Sciatic nerve (tissue), 2 donors: ENCODE measurements around the gene CREB3L4. TPM values are rescaled to one million over a fixed set of nuclear protein-coding genes. Genes with fewer than 3 reads are reported as not detected.
A peak's percentile ranks its signal among the peaks of the same experiment; 100 is the strongest.

ENCODE experiments used
- ATAC-seq: fragments of 200-7000 bp; cut with Tn5 transposase; one replicate; pipeline ENCODE4 v1.9.1; 2020; ENCODE audit warnings: mild to moderate bottlenecking, moderate library complexity
- DNase-seq: peaks from one replicate; pipeline ENCODE4 v3.0.0-alpha.2; 2020; ENCODE audit warnings: low spot score
- intact Hi-C: fragments of 100-400 bp; cut with DNase I; formaldehyde crosslinking; loops from one replicate; pipeline ENCODE4 v1.14.2; 2022
- total RNA-seq: library from RNA; stranded (reverse); fragmentation: NEBNext Ultra II Directional; extraction: Animal tissue kit (Norgen Biotek cat#: 25700); gene quantifications from one replicate; pipeline ENCODE4 v1.2.1, GENCODE V29; 2021
- donor health status: DM: no; HTN: no; CAD: no.
- donor health status: DM: no; HTN: no; CAD: no.

Gene CREB3L4
- total RNA-seq, result 11.8 TPM

- ATAC-seq (peak; percentile 93), DNase-seq (peak; percentile 93)
- intact Hi-C loops, result no loop called here
These were observed at the start of gene CREB3L4 for GRCh38 chr1:153967107-153967999. Gene CREB3L4 (plus strand): TSS chr1:153967902. CDS start chr1:153968526, 624 bp downstream.

GRCh38 chr1:153919876-153920852 is 47.5 kb upstream of the CREB3L4 start:
- intact Hi-C loops, result no loop called here
- ATAC-seq (no peak), DNase-seq (no peak)

DNA sequence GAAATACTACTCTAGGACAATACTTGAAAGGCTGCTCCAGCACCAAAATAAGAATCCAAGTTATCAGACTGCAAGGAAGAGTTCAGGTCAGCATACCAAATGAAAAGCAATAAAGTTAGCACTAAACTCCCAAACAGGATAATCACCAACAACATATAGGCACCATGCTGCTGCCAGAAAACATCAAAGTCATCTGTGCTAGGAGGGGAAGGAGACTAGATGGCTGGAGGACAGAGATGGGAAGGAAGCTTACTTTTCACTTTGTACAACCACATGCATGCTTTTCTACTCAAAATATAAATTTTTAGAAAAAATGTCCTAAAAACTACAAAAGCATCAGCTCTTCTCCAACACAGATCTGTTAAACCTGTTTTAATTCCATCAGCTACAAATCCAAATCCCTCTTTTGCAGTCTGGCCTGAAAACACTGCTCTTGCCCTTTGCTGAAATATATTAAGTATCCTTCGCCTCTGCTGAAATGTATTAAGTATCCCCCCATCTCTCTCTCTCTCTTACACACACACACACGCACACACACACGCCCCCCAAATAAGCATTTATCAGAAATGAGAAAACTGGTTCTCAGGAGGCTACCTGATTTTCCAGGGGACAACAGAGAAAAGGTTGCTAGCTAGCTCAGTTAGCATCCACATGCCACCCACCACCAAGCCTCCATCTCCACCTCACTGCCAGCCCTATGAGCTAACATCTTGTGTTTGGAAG is 46.5 kb upstream of the CREB3L4 start:
- no peak for DNase-seq
- ATAC-seq, result no peak
- intact Hi-C loops, result no loop called here

- intact Hi-C loops, result no loop called here
- DNase-seq, result no peak
- ATAC-seq, result no peak
These were observed 46.0 kb upstream of the CREB3L4 start for GRCh38 chr1:153921803-153922075.

DNA sequence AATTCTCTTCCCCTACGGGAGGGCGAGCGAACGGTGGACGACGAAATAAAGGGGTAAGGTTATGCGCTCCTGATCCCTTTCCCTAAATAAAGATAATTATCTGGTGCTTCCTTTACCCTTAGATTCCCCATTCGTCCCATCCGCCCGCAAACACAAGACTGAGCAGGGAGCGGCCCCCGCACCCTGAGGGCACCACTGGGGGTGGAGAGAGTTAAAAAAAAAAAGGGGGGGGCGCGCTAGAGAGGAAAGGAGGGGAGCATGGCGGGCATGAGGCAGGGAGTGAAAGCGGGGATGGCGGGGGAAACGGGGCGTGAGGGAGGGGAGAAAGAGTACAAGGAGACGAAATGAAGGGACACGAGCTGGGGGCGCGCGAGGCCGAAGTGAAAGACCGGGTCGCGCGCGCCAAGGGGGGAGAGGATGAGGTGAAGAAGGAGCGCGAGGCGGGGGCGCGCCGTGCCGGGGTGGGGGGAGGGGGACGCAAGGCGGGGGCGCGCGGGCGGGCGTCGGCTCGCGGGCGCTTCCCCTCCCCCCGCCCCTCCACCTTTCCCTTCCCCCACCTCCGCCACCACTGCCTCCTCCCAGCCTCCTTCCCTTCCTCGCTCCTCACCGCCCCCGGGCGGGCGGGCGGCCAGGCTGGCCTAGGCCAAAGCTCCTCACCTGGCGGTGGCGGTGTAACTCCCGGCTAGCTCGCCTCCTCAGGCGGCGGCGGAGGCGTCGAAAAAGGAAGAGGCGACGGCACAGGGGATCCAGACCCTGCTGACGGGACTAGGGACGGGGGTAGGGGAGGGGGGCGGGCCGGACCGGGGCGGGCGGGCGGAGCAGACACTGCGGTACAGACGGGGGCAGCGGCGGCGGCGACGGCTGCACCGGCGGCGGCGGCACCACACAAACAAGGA is 45.4 kb upstream of the CREB3L4 start:
- no peak for ATAC-seq
- DNase-seq, result no peak
- intact Hi-C loops, result no loop called here

DNA sequence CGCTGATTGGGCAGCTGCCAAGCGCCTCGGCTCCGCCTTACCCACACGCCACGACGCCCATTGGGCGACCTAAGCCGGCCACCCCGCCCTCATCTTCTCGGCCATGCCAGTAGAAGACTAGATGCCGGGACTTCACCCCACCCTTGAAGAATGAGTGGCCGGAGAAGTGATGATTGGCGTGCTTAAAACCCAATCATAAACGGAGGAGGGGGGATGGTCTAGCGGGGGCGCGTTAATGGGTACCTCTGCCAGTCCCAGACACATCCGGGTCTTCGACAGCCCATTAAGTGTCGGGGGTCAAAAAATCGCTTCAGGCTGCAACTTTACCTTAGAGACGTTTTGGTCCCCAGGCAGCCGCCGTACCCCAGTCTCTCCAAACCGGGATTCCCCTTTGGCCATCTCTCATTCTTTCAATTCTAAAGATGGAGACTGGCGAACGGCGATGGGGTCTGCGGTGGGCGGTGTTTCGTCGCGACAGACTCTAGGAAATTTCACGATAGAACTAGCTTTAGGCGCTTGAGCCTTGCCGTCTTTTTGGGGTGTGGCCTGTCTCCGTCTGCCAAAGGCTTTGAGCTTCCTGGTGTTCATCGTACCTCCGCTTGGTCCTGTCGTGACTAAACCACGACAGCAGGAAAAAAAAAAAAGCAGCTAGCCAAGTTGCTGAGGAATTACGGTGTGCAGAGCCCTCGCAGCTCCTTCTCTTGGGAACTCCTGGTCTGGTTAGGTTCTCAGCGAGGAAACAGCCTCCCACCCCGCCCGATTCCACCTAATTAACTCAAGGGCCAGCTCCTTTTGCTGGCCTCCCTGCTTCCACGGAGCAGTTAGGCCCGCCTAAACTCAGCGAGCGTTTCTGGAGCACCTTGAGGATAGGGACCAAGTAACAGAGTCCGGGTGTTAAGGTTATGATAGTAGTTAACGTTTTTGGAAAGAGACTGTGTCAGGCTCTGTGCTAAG is 44.5 kb upstream of the CREB3L4 start, which contains the start of gene GATAD2B:
TSS of gene GATAD2B (minus strand) at position 1 of the 954 bp plus-strand sequence. CDS start 94,625 bp downstream, outside the sequence.
- DNase-seq (peak; percentile 100), ATAC-seq (peak; percentile 99)
- intact Hi-C loops, result no loop called here

DNA sequence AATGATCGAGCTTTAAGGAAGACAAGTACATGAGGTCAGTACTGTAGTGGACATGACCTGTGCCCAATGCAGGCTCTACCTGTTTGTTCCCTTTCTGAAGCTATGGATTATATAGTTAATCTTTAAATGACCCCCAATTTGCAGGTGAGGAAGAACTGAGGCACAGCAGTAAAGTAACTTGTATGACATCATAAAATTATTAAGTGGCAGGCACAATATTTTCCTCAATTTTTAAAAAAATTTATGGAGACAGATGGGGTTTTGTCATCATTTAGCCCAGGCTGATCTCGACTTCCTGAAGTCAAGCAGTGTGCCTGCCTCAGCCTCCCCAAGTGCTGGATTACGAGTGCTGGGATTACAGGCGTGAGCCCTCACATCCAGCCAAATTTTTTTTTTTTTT is 41.3 kb upstream of the CREB3L4 start:
- no peak for DNase-seq
- no peak for ATAC-seq
- intact Hi-C loops, result no loop called here

DNA sequence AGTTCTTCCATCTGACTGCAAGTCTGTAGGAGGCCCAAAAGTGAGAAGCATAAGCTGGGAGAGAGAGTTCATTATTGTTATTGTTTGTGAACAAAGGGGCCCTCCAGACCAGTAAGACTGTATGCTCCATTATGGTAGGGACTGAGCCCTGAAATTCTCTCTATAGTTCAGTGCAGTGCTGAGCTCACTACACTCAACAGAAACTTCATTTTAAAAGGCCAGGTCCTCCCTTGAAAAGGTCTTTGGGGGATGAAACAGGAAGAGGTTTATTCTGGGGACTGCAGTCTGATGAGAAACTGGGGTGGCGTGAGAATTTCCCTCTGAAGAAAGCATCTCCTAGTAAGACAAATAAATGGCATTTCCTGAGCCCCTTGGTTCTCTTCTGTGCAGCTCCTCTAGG is 39.5 kb upstream of the CREB3L4 start:
- intact Hi-C loops, result no loop called here
- no peak for DNase-seq
- no peak for ATAC-seq

DNA sequence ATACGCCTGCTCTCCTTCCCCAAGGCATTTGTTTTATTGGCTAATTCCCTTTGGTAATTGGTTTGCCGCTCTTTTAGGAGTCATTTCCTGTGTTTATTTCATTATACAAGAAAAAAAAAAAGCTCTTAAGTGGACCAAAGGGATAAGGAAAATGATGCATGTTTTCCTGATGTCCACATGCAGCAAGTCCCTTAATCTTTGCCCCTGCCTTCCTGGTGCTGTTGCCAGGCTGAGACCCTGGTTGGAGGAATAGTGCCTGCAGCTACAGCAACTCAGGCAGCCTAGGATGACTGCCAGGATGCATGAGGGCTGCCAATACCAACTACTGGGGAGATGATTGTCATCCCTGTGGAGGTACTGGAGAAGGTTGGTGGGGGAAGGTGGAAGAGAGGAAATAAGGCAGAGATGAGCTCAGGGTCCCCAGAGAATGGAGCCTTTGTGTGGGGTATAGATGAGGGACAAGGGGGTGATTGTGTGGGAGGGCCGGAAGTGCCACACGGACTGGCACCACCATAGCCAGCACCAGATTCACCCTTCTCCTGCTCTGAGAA is 38.8 kb upstream of the CREB3L4 start:
- intact Hi-C loops, result no loop called here
- DNase-seq (no peak), ATAC-seq (no peak)

DNA sequence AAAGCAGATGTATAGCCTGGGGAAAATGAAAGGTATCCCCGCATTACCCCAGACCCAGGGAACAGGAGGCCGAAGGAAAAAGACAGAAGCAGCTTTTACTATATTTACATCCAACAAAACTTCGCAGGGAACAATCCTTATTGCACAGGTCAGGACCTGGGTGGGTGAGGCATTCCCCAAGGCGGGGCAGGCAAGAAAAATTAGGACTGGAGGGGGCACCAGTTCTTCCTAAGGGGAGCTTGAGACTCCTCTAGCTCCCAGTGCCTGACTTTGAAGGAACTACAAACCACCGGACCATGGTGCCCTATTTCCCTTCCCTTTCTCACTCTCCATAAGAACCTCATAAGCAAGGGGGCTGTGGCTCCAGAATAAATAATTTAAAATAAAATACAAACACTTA is 38.3 kb upstream of the CREB3L4 start:
- intact Hi-C loops, result no loop called here
- no peak for ATAC-seq
- DNase-seq, result no peak

- intact Hi-C loops, result no loop called here
- no peak for DNase-seq
These were observed 37.4 kb upstream of the CREB3L4 start for GRCh38 chr1:153929981-153930948.

DNA sequence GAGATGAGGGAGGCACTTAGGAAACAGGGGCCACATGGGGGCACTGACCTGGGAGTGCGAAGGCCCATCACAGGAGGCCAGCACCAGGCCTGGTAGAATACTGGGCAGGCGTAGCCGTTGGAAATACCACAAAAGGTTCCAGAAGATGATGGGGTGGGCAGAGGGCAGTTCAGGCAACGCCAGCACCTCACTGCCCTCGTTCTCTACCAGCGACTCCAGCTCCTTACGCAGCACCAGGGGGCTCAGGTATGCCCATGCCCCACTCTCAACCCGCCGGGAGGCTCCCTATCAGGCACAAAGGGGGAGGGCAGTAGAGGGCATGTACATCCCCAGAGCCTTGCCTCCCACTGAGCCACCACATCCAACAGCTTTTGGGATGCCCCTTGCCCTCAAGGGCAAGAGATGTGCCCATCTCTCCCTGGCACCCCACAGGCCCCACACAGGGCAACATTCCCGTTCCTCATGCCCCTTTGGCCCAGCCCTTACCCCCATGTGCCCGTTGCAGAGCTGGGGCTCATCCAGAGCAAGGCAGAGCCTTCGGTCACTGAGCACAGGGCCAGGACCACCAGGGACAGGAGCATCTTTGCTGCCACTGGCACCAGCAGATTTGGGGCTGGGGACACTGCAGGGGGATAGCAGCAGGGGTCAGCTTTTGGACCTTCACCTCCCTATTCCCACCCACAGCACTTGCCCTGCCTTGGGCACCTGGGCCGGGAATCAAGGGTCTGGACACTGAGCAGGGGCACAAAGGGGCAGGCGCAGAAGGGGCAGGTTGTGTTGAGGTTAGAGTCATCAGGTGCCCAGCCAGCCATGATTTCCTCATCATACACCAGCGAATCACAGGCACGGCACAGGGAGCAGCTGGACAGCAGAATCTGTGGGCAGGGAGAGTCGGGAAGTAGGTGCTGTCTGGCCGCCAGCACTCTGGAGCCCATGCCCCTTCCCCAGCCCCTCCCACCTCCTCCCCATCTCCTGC is 35.3 kb upstream of the CREB3L4 start:
- intact Hi-C loops, result no loop called here
- DNase-seq (no peak), ATAC-seq (no peak)

More at GRCh38 chr1:153929981-153930948, 37.4 kb upstream of the CREB3L4 start:
- no peak for ATAC-seq

DNA sequence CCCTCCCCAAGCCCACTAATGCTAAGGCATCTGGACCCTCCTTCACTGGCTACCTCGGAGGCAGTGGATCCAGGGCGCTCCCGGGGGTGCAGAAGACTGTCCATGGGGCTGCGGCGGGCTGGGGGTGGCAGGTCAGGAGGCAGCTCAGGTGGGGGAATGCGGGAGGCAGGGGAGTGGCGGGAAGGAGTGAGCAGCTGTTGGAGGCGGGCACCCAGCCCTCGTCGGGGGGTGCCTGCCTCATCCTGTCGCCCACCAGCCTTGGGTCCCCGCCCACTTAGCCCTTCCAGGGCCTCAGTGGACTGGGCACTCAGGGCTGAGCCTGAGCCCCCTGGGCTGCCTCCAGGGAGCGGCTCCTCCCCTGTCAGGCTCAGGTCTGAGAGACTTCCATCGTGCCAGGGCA is 34.3 kb upstream of the CREB3L4 start:
- DNase-seq (no peak), ATAC-seq (no peak)
- intact Hi-C loops, result no loop called here

DNA sequence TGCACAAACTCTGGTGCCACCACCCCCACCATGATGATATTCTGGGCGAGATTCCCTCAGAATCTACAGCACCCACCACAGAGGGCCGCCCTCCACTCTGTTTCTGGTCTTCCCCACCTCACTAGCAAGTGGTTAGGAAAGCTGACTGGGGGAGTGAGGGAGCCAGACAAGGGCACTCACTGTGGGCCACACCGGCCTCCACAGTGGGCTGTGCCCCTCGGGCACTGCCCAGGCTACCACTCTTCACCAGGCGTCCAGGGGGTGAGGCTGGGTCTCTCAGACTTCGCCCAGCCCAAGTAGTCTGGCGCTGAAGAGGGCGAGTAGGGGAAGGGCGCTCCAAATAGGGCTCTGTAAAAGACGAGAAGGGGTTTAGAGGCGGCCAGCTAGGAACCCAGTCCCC is 33.7 kb upstream of the CREB3L4 start:
- DNase-seq (no peak), ATAC-seq (no peak)
- intact Hi-C loops, result no loop called here

- ATAC-seq, result no peak
- intact Hi-C loops, result no loop called here
- DNase-seq, result no peak
These were observed 33.0 kb upstream of the CREB3L4 start for GRCh38 chr1:153934746-153935145.
